NCI-H345 treated with DMSO at 0.1 percent for 48 hours (cell line): Measurements from ENCODE around the gene SENP6.
"Not testable (repeated sequence)": the region's sequence is repeated elsewhere in the genome, so short reads cannot be mapped to it uniquely, and the experiment has no call there.

ENCODE experiments used
- DNase-seq: peaks from one replicate; lab custom pipeline; 2025; ENCODE audit not compliant: unreplicated experiment; lab: John Stamatoyannopoulos, UW

The SENP6 gene

DNA sequence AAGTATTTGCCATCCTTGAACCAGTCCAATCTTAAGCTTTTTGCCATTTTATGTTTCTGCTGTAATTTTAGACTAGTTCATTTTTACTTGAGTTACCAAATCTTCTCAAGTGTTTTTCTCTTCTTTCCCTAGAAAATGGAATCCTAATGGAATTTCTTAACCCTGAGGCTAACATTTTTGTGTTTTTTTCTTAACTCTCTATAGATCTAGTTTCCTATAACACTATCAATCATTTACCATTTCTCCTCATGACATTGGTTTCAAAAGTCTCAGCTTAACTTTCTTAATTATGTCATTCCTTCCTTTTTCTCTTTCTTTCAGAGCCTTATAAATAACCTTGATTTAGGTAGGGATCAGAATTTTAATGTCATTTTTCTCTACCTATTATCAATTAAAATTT is 54.8 kb downstream of the SENP6 start:
- DNase-seq, result no peak

DNA sequence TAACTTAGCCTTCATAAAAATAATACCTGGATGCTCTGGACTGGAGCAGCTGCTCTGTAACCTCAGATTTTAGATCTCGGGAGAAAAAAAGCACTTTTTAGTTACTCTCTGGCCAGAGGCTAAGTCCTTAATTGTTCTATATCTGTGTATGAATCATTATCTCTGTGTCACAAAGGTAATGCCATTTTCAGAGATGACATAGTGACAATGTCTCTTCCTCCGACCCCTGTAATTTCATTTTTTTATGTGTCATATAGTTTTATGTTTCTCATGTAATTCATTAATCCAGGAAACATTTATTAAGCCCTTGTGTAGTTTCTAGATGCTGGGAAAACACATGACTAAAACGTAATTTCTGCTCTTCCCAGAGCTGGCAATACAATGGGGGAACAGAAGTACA is 55.6 kb downstream of the SENP6 start:
- DNase-seq, result no peak

DNA sequence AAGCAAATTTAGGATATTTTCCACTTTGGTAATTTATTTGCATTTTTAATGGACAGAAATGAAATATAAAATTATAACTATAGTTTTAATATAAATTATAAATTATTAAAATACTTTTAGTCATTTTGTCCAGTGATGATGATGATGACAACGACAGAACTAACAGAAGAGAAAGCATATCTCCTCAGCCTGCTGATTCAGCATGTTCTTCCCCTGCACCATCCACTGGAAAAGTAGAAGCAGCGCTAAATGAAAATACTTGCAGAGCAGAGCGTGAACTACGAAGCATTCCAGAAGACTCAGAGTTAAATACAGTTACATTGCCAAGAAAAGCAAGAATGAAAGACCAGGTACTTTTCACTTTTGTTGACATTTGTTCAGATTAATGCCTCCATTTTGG is 64.9 kb downstream of the SENP6 start:
- DNase-seq, result no peak

DNA sequence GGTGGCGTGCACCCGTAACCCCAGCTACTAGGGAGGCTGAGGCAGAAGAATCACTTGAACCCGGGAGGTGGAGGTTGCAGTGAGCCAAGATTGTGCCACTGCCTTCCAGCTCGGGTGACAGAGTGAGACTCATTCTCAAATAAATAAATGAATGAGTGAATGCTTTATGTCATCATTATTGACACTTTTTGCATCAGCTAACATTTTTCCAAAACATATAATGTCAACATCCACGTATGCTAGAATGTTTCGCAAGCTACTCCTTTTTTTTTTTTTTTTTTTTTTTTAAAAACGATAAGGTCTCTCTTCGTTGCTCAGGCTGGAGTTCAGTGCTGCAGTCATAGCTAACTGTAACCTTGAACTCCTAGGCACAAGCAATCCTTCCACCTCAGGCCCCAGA is 72.2 kb downstream of the SENP6 start:
- DNase-seq, result no peak

DNA sequence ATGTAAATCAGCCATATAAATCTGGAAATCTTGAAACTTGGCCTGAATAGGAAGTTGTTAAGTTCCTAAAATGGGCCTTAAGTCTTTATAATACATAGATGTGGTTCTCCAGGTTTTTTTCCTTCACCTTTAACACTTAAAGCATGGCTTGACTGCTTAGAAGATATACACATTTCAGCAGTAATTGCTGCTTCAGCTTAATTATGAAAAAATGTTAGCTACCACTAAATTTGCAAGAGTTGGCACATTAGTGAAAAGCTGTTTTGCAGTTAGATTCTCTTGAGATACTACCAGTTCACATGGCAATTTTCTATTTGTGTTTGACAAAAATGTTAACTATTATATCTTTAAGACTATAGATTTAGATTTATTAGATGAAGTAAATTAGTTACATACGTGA is 74.7 kb downstream of the SENP6 start:
- DNase-seq, result no peak

DNA sequence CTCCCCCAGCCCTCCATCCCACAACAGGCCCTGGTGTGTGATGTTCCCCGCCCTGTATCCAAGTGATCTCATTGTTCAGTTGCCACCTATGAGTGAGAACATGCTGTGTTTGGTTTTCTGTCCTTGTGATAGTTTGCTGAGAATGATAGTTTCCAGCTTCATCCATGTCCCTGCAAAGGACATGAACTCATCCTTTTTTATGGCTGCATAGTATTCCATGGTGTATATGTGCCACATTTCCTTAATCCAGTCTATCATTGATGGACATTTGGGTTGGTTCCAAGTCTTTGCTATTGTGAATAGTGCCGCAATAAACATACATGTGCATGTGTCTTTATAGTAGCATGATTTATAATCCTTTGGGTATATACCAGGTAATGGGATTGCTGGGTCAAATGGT is 80.9 kb downstream of the SENP6 start:
- DNase-seq, result not testable (repeated sequence)

DNA sequence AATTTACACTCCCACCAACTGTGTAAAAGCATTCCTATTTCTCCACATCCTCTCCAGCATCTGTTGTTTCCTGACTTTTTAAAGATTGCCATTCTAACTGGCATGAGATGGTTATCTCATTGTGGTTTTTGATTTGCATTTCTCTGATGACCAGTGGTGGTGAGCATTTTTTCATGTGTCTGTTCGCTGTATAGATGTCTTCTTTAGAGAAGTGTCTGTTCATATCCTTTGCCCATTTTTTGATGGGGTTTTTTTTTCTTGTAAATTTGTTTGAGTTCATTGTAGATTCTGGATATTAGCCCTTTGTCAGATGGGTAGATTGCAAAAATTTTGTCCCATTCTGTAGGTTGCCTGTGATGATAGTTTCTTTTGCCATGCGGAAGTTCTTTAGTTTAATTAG is 81.3 kb downstream of the SENP6 start:
- DNase-seq, result not testable (repeated sequence)

DNA sequence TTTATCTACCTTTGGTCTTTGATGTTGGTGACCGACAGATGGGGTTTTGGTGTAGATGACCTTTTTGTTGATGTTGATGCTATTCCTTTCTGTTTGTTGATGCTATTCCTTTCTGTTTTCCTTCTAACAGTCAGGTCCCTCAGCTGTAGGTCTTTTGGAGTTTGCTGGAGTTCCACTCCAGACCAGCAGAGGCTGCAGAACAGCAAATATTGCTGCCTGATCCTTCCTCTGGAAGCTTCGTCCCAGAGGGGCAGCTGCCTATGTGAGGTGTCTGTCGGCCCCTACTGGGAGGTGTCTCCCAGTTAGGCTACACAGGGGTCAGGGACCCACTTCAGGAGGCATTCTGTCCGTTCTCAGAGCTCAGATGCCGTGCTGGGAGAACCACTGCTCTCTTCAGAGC is 85.9 kb downstream of the SENP6 start:
- not testable (repeated sequence) for DNase-seq

DNA sequence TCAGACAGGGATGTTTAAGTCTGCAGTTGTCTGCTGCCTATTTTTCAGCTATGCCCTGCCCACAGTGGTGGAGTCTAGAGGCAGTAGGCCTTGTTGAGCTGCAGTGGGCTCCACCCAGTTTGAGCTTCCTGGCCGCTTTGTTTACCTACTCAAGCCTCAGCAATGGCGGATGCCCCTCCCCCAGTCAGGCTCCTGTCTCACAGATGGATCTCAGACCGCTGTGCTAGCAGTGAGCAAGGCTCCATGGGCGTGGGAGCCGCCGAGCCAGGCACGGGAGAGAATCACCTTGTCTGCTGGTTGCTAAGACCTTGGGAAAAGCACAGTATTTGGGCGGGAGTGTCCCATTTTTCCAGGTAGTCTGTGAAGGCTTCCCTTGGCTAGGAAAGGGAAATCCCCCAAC is 86.3 kb downstream of the SENP6 start:
- not testable (repeated sequence) for DNase-seq

DNA sequence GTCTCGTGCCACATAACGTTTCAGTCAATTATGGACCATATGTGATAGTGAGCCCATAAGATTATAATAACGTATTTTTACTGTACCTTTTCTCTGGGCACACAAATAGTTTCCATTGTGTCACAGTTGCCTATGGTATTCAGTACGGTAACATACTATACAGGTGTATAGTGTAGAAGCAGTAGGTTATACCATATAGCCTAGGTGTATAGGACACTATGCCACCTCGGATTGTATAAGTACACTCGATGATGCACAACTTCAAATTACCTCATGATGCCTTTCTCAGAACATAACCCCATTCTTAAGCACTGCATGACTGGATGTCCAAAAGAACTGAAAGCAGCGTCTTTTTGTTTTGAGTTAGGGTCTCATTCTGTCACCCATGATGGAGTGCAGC is 87.9 kb downstream of the SENP6 start:
- no peak for DNase-seq

DNA sequence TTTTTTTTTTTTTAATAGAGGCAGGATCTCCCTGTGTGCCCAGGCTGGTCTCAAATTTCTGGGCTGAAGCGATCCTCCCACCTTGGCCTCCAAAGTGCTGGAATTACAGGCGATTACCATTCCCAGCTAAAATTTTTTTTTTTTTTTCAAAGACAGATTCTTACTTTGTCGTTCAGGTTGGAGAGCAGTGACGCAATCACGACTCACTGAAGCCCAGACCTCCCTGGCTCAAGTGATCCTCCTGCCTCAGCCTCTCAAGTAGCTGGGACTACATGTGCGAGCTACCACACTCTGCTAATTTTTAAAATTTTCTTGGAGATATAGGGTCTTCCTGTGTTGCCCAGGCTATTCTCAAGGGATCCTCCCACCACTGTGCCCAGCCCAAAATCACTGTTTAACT is 89.3 kb downstream of the SENP6 start:
- DNase-seq, result no peak

DNA sequence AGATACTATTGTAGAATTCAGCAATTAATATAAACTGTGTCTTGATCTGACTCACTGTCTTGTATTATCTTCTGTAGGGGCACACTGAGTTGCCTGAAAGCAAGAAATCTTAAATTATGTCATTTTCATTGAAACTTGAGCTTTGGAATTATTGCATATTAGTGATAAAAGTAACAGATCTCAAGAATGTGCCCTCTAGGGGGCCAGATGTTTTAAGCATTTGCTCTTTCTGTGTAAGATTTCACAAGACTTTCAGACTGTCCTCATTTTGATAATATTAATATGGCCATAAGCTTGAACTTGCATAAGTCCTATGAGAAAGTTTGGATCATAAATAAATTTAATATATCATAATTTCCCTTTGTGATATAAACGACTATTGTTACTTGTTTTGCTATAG is 91.9 kb downstream of the SENP6 start:
- no peak for DNase-seq

DNA sequence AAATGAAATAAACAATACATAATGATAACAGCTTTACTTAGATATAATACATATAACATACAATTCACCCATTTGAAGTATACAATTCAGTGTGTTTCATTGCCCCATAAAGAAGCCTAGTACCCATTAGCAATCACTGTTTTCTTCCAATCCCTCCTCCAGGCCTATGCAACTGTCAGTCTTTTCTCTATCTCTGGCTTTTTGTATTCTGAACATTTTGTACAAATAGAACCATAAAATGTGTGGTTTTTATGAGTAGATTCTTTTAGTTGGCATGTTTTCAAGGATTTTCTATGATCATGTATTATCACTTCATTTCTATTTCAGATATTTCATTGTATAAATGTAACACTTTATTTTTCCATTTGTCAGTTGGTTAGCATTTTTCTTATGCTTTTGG is 92.7 kb downstream of the SENP6 start:
- no peak for DNase-seq

DNA sequence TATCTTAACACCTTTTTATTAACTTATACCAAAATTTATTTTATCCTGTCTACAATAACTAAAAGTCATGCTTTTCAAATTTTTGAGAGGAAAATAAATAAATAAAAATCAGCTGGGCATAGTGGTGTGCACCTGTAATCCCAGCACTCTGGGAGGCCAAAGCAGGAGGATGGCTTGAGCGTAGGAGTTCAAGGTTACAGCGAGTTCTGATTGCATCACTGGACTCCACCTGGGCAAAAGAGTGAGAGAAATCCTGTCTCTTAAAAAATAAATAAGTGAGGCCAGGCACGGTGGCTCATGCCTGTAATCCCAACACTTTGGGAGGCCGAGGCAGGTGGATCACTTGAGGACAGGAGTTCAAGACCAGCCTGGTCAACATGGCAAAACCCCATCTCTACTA is 106.7 kb downstream of the SENP6 start:
- not testable (repeated sequence) for DNase-seq

DNA sequence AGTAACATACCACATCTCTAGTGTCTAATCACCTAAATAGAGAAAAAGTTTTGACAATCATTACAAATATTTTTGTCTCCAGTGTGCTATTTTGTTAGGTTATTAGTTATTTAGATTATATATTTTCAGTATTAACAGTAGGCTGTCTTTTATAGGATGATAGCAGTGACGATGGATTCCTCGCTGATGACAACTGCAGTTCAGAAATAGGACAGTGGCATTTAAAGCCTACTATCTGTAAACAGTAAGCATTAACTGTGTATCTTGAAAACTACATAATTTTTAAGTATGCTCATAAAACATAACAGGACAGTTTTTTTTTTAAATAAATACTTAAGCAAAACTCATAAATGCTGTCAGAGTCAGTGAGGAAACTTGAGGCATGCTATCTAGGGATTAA is 109.5 kb downstream of the SENP6 start:
- no peak for DNase-seq

DNA sequence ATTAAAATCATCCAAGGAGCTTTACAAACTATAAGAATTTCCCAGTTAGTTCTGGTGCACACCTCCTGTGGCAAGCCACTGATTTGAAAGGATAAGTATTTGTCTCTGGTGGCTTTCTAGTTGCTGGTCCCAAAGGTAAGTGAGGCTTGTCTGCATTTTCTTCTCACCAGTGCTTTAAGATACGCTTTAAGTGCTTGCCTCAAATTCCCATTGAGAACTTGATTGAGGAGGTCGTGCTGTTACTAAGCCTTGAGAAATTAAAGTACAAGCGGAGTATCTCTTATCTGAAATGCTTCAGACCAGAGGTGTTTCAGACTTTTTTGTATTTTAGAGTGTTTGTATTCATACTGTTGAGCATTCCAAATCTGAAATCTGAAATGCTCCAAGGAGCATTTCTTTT is 117.5 kb downstream of the SENP6 start:
- no peak for DNase-seq

DNA sequence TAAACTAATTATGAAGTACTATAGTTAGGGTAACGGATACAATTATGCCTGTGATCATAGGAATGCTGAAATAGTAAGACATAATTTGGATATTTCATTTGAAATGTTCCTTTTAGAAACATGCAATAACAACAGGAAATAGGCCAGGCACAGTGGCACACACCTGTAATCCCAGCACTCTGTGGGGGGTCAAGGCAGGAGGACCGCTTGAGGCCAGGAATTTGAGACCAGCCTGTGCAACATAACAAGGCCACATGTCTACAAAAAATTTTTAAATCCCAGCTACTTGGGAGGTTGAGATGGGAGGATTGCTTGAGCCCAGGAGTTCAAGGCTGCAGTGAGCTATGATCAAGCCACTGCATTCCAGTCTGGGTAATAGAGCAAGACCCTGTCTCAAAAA is 121.7 kb downstream of the SENP6 start:
- DNase-seq, result no peak

DNA sequence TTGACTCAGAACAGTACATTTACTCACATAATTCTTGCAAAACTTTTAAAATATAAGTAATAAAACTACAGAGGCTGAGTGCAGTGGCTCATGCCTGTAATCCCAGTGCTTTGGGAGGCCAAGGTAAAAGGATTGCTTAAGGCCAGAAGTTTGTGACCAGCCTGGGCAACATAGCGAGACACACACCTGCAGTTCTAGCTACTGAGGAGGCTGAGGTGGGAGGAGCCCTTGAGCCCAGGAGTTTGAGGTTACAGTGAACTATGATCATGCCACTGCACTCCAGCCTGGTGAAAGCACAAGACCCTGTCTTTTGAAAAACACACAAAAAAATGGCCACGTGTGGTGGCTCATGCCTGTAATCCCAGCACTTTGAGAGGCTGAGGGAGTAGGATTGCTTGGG is 125.5 kb downstream of the SENP6 start:
- DNase-seq, result no peak

DNA sequence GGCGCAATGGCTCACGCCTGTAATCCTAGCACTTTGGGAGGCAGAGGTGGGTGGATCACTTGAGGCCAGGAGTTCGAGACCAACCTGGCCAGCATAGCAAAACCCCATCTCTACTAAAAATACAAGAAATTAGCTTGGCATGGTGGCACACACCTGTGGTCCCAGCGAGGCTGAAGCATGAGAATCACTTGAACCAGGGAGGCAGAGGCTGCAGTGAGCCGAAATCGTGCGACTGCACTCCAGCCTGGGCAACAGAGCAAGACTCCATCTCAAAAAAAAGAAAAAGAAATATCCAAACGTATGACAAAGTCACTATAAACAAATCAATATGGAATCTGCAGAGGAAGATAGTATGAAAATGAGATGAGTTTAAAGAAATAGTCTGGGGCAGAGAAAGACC is 129.3 kb downstream of the SENP6 start:
- DNase-seq, result not testable (repeated sequence)

DNA sequence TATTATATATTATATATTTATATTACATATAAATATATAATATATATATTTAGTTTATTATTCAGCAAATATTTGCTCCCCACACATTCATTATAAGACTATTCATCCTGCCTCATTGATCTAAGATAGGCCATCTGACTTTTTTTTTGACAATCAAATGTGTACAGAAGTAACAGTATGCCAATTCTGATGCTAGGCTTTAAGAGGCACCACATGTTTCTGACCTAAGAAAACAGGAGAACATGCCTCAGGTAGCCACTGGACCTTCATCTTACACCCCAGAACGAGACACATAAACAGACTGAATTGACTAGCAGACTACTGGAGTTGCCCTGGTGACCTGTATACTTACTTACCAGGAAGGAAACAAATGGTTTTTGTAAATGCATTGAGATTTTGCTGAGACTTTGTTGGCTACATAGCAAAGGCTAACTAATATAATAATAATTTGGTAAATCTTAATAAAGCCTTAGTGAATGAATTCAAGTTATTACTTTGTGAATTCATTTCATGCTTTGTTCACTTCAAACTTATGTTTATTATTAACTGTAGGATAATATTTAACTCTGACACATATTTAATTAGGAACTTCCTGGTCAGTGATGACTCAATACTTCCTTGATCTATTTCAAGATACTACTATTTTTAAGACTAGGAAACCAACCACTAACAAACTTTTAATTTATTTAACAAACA is 134.0 kb downstream of the SENP6 start:
- no peak for DNase-seq

DNA sequence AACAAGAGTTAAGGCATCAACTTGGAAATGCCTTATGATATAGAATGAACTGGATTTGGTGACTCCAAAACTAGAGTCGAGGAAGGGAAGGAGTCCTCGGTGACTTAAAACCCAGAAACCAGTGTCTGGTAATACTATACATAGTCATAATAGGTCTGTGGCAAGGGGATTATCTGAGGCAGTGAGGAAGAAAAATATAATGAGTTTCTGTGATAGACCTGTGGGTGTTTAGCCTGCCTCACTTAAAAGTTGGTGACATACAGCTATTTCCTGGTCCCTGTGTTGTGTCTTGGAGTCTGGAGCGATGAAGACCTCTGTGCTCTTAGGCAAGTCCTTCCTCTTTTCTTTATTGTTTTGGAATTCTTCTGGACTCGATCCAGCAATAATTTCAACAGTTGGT is 142.3 kb downstream of the SENP6 start:
- DNase-seq, result no peak

DNA sequence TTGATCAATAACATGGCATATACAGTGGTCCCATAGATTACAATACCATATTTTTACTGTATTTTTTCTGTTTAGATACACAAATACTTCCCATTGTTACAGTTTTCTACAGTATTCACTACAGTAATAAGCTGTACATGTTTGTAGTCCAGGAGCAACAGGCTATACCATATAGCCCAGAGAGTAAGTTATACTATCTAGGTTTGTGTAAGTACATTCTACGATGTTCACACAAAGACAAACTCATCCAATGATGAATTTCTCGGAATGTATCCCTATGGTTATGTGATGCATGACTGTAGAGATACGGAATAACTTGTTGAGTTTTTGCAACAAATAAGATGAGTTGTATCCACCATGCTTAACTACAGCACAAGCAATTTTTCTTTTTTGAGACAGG is 143.7 kb downstream of the SENP6 start:
- no peak for DNase-seq

DNA sequence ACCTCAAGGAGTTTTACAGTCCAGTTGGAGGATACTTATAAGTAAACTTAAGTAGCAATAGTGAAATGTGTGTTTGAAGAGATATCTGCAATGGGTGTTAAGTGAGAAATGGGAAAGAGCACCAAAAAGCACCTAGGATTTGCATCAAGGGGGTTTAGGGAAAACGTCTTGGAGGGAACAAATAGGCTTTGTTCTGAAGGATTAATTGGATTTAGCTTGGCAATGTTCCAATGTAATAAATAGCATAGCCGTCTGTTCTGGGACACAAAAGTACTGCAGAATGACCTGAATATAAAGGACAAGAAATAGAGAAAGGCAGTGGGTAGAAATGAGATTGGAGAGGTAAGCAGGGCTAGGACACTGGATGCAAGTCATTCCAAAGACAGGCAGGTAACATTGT is 144.5 kb downstream of the SENP6 start:
- no peak for DNase-seq
